ENCODE data around the gene NUAK1. TPM values are rescaled to one million over a fixed set of nuclear protein-coding genes. Genes with fewer than 3 reads are reported as not detected.

The NUAK1 gene
- total RNA-seq, 1 donor from 2014 or later = 32.6 TPM

GRCh38 chr12:106131676-106132075 is 7.1 kb downstream of the NUAK1 start:
- DNase-seq (ENCODE audit: low read depth, low spot score) = no peak

- DNase-seq (ENCODE audit: low read depth, low spot score) = no peak
Measured at GRCh38 chr12:106130474-106131113, 8.2 kb downstream of the NUAK1 start.

GRCh38 chr12:106128585-106129328 is 10.0 kb downstream of the NUAK1 start:
- no peak for DNase-seq (ENCODE audit: low read depth, low spot score)

- no peak for DNase-seq (ENCODE audit: low read depth, low spot score)
Measured at GRCh38 chr12:106127338-106128126, 11.2 kb downstream of the NUAK1 start.

GRCh38 chr12:106126441-106127337 is 12.1 kb downstream of the NUAK1 start:
- DNase-seq (ENCODE audit: low read depth, low spot score) = no peak

- no peak for DNase-seq (ENCODE audit: low read depth, low spot score)
Measured at GRCh38 chr12:106125351-106126095, 13.2 kb downstream of the NUAK1 start.

- DNase-seq (ENCODE audit: low read depth, low spot score) = no peak
Measured at GRCh38 chr12:106123551-106124081, 15.1 kb downstream of the NUAK1 start.

- DNase-seq (ENCODE audit: low read depth, low spot score) = no peak
Measured at GRCh38 chr12:106123110-106123509, 15.6 kb downstream of the NUAK1 start.

GRCh38 chr12:106122004-106122403 is 16.8 kb downstream of the NUAK1 start:
- DNase-seq (ENCODE audit: low read depth, low spot score) = no peak

GRCh38 chr12:106120519-106121105 is 18.1 kb downstream of the NUAK1 start:
- DNase-seq (ENCODE audit: low read depth, low spot score) = no peak

- no peak for DNase-seq (ENCODE audit: low read depth, low spot score)
Measured at GRCh38 chr12:106119301-106119700, 19.5 kb downstream of the NUAK1 start.

- no peak for DNase-seq (ENCODE audit: low read depth, low spot score)
Measured at GRCh38 chr12:106118381-106119130, 20.2 kb downstream of the NUAK1 start.

GRCh38 chr12:106115440-106115839 is 23.3 kb downstream of the NUAK1 start:
- no peak for DNase-seq (ENCODE audit: low read depth, low spot score)

GRCh38 chr12:106114447-106115068 is 24.2 kb downstream of the NUAK1 start:
- DNase-seq (ENCODE audit: low read depth, low spot score) = no peak

- no peak for DNase-seq (ENCODE audit: low read depth, low spot score)
Measured at GRCh38 chr12:106113824-106114446, 24.8 kb downstream of the NUAK1 start.

GRCh38 chr12:106113446-106113823 is 25.3 kb downstream of the NUAK1 start:
- no peak for DNase-seq (ENCODE audit: low read depth, low spot score)

GRCh38 chr12:106113042-106113441 is 25.7 kb downstream of the NUAK1 start:
- DNase-seq (ENCODE audit: low read depth, low spot score) = no peak

- DNase-seq (ENCODE audit: low read depth, low spot score) = no peak
Measured at GRCh38 chr12:106112145-106112821, 26.5 kb downstream of the NUAK1 start.
